C1 segment of cervical spinal cord (tissue), 14 donors: ENCODE data around the gene TMEM192.
A peak's percentile ranks its signal among the peaks of the same experiment; 100 is the strongest.
"Not testable (repeated sequence)": the region's sequence is repeated elsewhere in the genome, so short reads cannot be mapped to it uniquely, and the experiment has no call there.

ENCODE experiments used
- DNase-seq, 14 donors: peaks; one replicate each; lab custom pipeline; 2025; lab: John Stamatoyannopoulos, UW

The TMEM192 gene

DNA sequence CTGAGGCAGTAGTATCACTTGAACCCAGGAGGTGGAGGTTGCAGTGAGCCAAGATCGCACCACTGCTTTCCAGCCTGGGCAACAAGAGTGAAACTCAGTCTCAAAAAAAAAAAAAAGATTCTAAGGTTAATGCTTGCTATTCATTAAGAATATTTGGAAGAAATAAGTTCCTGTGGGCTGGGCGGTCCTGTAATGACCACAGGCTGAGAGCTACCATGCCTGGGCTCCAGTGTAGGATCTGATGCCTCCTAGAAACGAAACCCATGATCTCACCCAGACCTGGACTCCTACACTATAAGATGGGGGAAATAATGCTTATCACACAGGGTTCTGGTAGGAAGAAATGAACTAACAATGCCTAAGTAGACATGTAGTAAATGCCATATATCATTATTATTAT is 17.8 kb downstream of the TMEM192 start:
- DNase-seq, result no peak

DNA sequence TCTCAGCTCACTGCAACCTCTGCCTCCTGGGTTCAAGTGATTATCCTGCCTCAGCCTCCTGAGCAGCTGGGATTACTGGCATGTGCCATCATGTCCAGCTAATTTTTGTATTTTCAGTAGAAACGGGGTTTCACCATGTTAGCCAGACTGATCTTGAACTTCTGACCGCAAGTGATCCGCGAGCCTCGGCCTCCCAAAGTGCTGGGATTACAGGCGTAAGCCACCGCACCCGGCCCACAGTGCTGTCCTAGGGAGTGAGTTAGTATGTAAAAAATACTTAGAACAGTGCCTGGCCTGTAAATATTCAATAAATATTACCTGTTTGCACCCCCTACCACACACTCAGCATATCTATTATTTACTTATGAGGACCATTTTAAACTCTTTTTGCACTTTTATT is 20.5 kb downstream of the TMEM192 start:
- not testable (repeated sequence) for DNase-seq

GRCh38 chr4:165088366-165088765 is 24.3 kb downstream of the TMEM192 start:
- peak in 1 of 14 donors; percentile 5 for DNase-seq

- no peak for DNase-seq
Measured at GRCh38 chr4:165085946-165086345, 26.7 kb downstream of the TMEM192 start.

GRCh38 chr4:165084787-165085186 is 27.9 kb downstream of the TMEM192 start:
- DNase-seq, result not testable (repeated sequence)

DNA sequence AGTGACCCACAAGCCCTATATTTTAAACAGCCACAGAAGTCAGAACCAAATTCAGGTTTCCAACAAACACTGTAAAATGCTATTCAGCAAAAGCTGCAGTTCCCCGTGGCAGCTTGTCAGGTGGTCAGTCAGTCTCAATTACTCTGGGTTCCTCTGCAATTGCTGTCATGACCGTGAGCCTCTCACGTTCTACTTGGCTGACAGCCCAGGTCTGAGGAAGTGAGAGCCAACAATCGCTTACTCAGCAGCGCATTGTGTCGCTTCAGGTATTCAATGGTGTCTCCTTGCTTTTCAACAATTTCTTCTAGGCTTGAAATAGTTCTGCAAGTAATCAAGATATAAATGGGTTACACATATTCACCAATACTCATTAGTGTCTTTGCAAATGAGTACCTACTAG is 33.2 kb downstream of the TMEM192 start:
- DNase-seq, result peak in 4 of 14 donors; percentile 0 to 14 (median 10)

DNA sequence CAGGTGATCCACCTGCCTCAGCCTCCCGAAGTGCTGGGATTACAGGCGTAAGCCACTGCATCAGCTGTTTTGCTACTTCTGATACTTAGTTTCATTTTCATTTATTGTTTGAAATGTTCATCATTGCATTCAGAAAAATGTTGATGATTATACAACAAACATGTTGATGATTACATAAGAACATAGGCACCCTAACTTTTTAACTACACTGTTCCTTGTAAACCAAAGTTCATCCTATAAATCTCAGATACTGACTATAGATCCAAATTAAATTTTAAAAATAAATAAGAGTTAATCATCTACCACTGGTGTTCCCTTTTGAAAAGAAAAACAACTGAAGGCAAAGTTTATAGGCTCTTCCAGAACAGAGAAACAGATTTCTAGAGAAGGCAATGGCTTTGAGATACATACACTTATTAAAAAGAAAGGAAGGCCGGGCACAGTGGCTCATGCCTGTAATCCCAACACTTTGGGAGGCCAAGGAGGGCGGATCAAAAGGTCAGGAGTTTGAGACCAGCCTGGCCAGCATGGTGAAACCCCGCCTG is 35.6 kb downstream of the TMEM192 start:
- DNase-seq, result no peak

GRCh38 chr4:165073346-165073745 is 39.3 kb downstream of the TMEM192 start:
- DNase-seq, result not testable (repeated sequence)

- DNase-seq, result no peak
Measured at GRCh38 chr4:165070560-165070959, 42.1 kb downstream of the TMEM192 start.

DNA sequence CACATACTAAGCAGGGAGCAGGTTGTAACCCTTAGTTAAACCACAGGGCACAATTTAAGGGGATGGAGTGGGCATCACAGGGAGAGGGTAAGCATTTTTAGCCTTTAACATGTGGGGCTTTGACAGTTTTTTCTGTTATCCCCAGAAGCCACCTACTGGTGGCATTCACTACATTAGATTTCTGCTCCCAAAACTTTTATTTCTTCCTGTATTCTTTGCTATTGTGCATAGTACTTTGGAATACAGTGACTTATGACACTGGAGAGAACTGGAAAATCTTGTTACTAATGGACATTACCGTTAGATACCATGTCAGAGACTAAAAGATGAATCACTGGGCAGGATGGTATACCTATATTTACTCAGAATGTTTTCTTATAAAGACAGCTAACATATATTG is 51.7 kb downstream of the TMEM192 start:
- DNase-seq, result no peak

- DNase-seq, result no peak
Measured at GRCh38 chr4:165059386-165059785, 53.3 kb downstream of the TMEM192 start.

- no peak for DNase-seq
Measured at GRCh38 chr4:165058666-165059065, 54.0 kb downstream of the TMEM192 start.

- no peak for DNase-seq
Measured at GRCh38 chr4:165055601-165056000, 57.1 kb downstream of the TMEM192 start.

DNA sequence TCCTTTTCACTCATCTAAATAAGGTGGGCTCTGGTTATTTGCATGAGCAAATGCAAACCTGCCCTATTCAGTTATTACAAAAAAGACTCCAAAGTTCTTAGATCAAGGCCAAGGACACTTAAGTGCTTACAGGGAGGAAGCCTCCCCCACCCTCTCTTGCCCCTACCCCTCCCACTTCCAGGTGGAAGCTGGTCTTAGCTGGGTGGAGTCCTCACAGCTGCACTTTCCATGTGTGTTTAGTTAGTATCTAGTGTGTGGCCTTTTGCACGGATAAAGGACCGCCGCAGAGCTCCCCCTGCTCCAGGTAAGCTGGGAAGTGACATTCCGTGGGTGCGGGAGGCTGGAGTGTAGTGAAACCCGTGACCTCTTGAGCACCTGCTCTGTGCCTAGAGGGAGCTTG is 59.0 kb downstream of the TMEM192 start, which contains the start of gene TRIM75:
TSS of gene TRIM75 (plus strand) at position 222 of the 400 bp plus-strand sequence. CDS start 5,282 bp downstream, outside the sequence.
- no peak for DNase-seq

- DNase-seq, result no peak
Measured at GRCh38 chr4:165052627-165053026, 60.0 kb downstream of the TMEM192 start.

DNA sequence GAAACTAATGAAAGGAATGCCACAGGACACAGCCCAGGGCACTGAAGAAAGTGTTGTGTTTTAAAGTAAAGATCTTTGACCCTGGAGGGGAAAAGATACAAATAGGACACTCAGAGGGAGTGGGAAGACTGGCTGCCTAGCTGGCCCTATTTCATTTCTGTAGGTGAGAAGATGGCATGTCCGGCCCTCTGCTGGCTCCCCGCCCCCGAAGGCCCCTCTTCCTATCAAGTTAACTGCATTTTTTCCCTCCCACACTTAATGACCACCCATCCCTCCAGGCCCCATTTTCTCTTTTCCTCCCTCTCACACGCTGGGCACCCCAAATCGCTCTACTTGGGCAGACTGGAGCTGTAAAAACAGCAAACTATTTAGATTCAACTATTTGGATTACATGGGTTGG is 64.5 kb downstream of the TMEM192 start:
- DNase-seq, result no peak

DNA sequence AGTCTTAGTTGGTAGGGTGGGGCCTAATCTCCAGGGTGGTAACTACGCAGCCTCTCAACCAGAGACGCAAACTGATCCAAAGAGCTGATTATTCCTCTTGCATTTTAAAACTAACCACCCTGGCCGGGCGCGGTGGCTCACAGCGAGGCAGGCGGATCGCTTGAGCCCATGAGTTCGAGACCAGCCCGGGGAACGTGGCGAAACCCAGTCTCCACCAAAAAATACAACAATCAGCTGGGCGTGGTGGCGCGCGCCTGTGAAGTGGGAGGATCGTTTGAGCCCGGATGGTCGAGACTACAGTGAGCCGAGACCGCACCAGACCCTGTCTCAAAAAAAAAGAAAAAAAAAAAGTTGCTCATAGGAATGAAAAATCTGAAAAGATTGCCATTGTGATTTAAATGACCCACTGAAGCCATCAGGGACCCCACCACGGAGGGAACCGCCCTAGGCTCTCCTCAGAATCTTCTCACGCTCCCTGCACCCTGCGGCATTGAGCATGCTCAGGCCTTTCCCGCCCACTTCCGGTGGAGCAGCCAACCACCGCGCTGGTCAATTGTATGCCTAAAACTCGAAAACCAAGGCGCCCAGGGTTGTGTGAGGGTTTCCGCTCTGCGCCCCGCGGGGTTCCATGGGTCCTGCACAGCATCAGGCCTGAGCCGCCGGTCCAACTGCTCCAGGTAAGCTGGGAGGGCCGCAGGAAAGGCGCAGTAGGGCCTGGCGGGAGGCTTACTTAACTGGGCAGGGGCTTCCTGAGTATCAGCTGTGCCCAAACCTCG is 81.0 kb downstream of the TMEM192 start, which contains the start of gene TRIM60:
TSS of gene TRIM60 (plus strand) at position 564 of the 776 bp plus-strand sequence. CDS start 8,074 bp downstream, outside the sequence.
- no peak for DNase-seq

- peak in 3 of 14 donors; percentile 10 to 32 (median 13) for DNase-seq
Measured at GRCh38 chr4:165027762-165028402, 84.8 kb downstream of the TMEM192 start.

DNA sequence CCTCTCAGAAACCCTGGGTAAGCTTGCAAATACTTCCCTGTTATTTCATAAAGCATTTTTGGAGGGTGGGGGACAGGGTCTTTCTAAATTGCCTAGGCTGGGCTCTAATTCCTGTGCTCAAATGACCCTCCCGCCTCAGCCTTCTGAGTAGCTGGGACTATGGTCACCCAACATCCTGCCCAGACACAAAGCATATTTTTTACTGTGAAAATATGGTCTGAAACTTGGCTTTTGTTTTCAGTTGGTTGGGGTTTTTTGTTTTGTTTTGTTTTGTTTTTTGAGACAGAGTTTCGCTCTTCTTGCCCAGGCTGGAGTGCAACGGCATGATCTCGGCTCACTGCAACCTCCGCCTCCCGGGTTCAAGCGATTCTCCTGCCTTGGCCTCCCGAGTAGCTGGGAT is 86.9 kb downstream of the TMEM192 start:
- DNase-seq, result not testable (repeated sequence)
